Stimulated activated CD4-positive, alpha-beta T cell treated with anti-CD3 and anti-CD28 coated beads, TNF-alpha, amount 100 ng/mL, for 24 hours (primary cell): Measurements from ENCODE around the gene HSP90AB1.

Experiments
- DNase-seq, 3 experiments: peaks; one replicate each; pipeline ENCODE4 v3.0.0-alpha.2; 2020; ENCODE audit warnings: low read depth in 3 of 3

HSP90AB1 gene

GRCh38 chr6:44246663-44247337 lies at the start of gene HSP90AB1:
Gene HSP90AB1, plus strand, starts transcription at chr6:44247101. Its CDS starts 1,529 bp downstream, at chr6:44248630.
- DNase-seq: peak; percentile 91 to 96 (median 96)

- no peak for DNase-seq
Measured at GRCh38 chr6:44198684-44199083, 48.2 kb upstream of the HSP90AB1 start.

GRCh38 chr6:44199883-44200282 lies 47.0 kb upstream of the HSP90AB1 start:
- DNase-seq: no peak

GRCh38 chr6:44201200-44201599 lies 45.7 kb upstream of the HSP90AB1 start:
- DNase-seq: no peak

- no peak for DNase-seq
Measured at GRCh38 chr6:44201638-44202303, 45.1 kb upstream of the HSP90AB1 start.

GRCh38 chr6:44202332-44202971 lies 44.4 kb upstream of the HSP90AB1 start:
- no peak for DNase-seq

- DNase-seq: no peak
Measured at GRCh38 chr6:44202972-44203750, 43.7 kb upstream of the HSP90AB1 start.

- DNase-seq: no peak
Measured at GRCh38 chr6:44203955-44204354, 42.9 kb upstream of the HSP90AB1 start.

- DNase-seq: no peak
Measured at GRCh38 chr6:44207966-44208365, 38.9 kb upstream of the HSP90AB1 start.

- DNase-seq: no peak
Measured at GRCh38 chr6:44211284-44211683, 35.6 kb upstream of the HSP90AB1 start.

- DNase-seq: no peak
Measured at GRCh38 chr6:44214307-44214706, 32.6 kb upstream of the HSP90AB1 start.

GRCh38 chr6:44216677-44217331 lies 30.1 kb upstream of the HSP90AB1 start, which contains the start of gene MYMX:
Gene MYMX, plus strand, starts transcription at chr6:44216926. Its CDS starts 546 bp downstream, at chr6:44217472.
- DNase-seq: no peak

- DNase-seq: no peak
Measured at GRCh38 chr6:44217332-44218143, 29.4 kb upstream of the HSP90AB1 start.

- no peak for DNase-seq
Measured at GRCh38 chr6:44219053-44219814, 27.7 kb upstream of the HSP90AB1 start.

- no peak for DNase-seq
Measured at GRCh38 chr6:44219815-44220784, 26.8 kb upstream of the HSP90AB1 start.

GRCh38 chr6:44220913-44221290 lies 26.0 kb upstream of the HSP90AB1 start:
- DNase-seq: no peak

GRCh38 chr6:44221291-44221960 lies 25.5 kb upstream of the HSP90AB1 start:
- peak in 2 of 3 experiments; percentile 29 to 75 for DNase-seq

- no peak for DNase-seq
Measured at GRCh38 chr6:44221961-44222335, 25.0 kb upstream of the HSP90AB1 start.
